ENCODE measurements around the gene THRB. TPM values are rescaled to one million over a fixed set of nuclear protein-coding genes. Genes with fewer than 3 reads are reported as not detected.

The THRB gene
- total RNA-seq, 1 donor from 2014 or later = 27.2 TPM

GRCh38 chr3:24518990-24519367 is 24.3 kb upstream of the THRB start:
- no peak for DNase-seq (ENCODE audit: low spot score)
- intact Hi-C loops (cut with DNase I) = no loop called here

GRCh38 chr3:24514119-24514518 is 19.5 kb upstream of the THRB start:
- intact Hi-C loops (cut with DNase I) = no loop called here
- no peak for DNase-seq (ENCODE audit: low spot score)

GRCh38 chr3:24513463-24513862 is 18.8 kb upstream of the THRB start:
- DNase-seq (ENCODE audit: low spot score) = no peak
- intact Hi-C loops (cut with DNase I) = no loop called here

- intact Hi-C loops (cut with DNase I) = no loop called here
- no peak for DNase-seq (ENCODE audit: low spot score)
Measured at GRCh38 chr3:24512564-24513197, 18.0 kb upstream of the THRB start.

- DNase-seq (ENCODE audit: low spot score) = no peak
- intact Hi-C loops (cut with DNase I) = no loop called here
Measured at GRCh38 chr3:24510030-24510648, 15.5 kb upstream of the THRB start.

- no peak for DNase-seq (ENCODE audit: low spot score)
- intact Hi-C loops (cut with DNase I) = no loop called here
Measured at GRCh38 chr3:24508423-24508839, 13.8 kb upstream of the THRB start.

DNA sequence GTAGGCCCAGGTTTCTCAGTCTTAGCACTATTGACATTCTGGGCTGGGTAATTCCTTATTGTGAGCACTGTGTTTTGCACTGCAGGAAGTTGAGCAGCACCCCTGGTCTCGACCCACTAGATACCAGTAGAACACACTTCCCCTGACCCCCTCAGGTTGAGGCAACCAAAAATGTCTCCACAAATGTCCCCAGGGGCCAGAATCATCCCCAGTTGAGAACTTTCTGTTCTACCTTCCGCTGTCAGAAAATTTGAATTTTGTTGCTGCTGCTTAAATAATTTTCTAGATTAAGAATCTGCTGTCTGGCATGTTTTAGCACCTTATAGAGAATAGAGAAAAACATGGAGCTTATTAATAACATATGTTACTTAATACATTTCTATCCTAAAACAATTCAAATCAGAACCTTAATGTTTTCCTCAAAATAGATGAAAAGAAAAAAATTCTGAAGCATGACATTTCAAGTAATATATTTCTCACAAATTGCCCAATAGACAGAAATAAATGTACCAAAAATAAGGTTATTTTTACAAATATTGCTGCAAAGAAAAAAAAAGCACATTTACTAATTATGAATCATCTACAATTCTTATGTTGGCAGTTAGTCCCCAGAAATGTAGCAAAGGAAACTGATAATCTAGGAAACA is 13.2 kb upstream of the THRB start:
- intact Hi-C loops (cut with DNase I) = no loop called here
- DNase-seq (ENCODE audit: low spot score) = no peak

DNA sequence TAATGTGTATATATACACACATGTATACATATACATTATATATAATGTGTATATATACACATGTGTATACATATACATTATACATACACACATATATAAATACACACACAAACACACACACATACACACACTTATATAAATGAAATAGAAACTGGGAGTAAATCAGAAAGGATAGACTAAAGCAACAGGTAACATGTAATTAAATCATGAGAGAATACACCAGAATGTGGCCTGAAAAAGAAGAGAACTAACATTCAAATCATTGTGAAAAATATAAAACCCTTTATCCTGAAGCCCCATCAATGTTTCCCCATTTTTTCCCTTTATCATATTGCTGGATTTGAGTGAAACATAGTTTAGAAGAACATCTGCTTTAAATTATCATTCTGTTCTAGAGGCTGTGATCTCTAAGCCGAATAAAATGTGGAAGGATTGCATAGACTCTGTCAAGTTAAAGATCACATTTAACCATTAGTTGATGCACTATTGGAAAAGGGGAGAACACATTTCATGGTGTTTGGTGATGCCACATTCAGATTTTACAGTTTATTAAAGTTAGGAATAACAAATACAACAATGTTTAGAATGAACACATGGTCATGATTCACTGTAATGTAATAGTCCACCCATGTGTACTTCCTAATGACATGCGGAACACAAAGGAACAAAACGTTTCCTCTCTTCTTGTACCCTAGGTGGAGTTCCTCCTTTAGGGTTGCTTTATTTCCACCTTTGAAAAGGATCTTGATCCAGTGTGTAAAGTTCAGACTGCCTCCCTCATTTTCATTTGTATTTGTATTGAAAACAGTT is 12.5 kb upstream of the THRB start:
- intact Hi-C loops (cut with DNase I) = no loop called here
- DNase-seq (ENCODE audit: low spot score) = no peak

DNA sequence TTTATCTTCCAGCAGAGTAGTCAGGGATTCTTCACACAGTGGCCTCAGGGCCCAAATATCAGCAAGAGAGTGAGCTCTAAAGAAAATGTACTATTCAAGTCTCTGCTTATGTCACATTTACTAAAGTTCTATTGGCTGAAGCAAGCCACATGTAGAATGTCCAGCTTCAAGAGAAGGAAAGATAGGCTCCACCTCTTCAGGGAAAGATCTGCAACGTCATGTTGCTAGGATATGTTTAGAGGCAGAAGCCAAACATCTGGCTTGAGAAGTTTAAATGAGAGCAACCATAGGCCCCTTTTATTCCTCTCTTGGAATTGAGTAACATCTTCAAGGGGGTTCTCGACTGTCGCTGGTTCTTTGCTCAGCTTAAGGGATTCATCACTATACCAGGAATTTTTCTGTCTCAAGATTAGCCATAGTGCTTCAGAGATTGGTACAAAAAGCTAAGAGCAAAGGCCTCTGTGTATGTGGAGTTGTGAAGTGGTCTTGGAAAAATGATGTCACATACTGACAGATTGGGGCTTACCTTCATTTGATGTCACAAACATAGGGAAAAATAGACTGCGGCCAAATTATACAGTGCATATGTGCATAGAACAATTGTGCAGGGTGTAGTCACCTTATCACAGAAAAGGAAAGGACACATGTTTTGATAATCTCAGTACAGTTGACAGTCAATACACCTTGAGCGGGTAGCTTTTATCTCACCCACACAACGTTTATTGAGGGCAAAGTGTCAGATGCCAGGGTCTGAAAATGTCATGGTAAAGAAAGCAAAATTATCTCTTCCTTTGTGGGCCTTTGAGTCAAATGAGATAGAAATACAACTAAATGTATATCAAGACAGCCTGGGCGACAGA is 11.3 kb upstream of the THRB start:
- DNase-seq (ENCODE audit: low spot score) = no peak
- intact Hi-C loops (cut with DNase I) = no loop called here

DNA sequence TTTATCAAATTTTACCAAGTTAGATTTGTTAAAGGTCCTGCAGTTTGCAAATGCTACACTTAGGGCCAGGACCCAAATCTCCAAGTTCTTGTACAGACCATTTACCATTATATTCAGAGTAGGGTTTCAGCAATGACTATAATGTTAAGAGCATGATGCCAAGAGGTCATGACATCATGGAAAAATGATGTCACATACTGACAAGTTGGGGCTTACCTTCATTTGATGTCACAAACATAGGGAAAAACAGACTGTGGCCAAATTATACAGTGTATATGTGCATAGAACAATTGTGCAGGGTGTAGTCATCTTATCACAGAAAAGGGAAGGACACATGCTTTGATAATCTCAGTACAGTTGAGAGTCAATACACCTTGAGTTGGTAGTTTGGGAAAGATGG is 10.1 kb upstream of the THRB start:
- intact Hi-C loops (cut with DNase I) = no loop called here
- no peak for DNase-seq (ENCODE audit: low spot score)

DNA sequence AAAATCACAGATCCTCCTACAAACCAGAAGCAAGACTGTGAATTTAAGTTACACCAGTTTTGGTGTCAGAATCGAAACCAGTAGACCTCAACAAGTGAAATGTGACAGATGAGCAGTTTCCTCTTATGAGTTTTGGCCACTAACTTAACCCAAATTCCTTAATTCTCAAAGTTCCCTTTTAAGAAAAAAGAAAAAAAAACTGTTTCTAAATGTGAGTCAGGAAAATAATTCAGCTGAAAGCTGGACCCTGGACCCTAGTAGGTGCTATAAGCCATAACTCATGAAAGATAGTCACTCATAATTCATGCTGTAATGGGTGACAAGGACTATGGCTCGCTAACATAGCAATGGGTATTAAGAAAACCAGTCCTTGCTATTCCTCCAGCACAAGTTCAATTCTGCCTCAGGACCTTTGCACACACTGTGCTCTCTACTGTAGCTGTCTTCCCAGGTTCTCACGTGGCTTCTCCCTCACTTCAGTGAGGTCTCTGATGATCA is 9.0 kb upstream of the THRB start:
- DNase-seq (ENCODE audit: low spot score) = no peak
- intact Hi-C loops (cut with DNase I) = no loop called here

- intact Hi-C loops (cut with DNase I) = no loop called here
Measured at GRCh38 chr3:24502690-24503089, 8.0 kb upstream of the THRB start.

GRCh38 chr3:24500806-24501205 is 6.2 kb upstream of the THRB start:
- intact Hi-C loops (cut with DNase I) = no loop called here

More at GRCh38 chr3:24502690-24503089, 8.0 kb upstream of the THRB start:
- no peak for DNase-seq (ENCODE audit: low spot score)

DNA sequence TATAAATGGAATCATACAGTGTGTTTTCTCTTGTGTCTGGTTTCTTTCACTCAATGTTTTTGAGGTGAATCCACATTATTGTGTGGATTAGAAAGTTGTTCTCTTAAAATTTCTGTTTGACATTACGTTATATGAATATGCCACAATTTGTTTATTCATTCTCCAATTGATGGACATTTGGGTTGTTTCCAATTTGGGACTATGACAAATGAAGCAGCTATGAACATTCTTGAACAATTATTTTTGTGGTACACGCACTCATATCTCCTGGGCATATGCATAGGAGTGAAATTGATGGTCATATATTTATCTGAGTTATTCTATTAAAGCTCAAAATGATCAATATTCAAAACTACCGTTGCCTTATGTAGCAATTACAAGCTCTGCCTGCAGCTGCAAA is 5.3 kb upstream of the THRB start:
- DNase-seq (ENCODE audit: low spot score) = no peak
- intact Hi-C loops (cut with DNase I) = no loop called here

More at GRCh38 chr3:24500806-24501205, 6.2 kb upstream of the THRB start:
- no peak for DNase-seq (ENCODE audit: low spot score)

DNA sequence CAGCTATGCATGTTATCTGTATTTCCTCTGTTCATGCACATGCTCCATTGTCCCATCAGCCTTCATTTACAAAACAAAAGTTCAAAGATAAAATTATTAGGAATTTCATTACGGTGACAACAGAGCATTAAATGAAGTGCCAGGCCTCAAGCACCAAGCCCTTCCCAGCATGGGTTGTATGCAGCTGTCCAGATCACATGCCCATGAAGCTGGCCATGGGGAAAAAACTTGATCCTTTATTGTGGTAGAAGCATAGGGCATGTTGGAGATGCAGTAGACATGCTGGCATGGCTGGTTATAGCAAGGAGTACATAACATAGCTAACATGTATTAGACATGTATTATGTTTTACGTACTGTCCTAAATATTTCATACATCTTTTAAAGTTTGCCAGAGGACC is 4.1 kb upstream of the THRB start:
- intact Hi-C loops (cut with DNase I) = no loop called here
- no peak for DNase-seq (ENCODE audit: low spot score)

DNA sequence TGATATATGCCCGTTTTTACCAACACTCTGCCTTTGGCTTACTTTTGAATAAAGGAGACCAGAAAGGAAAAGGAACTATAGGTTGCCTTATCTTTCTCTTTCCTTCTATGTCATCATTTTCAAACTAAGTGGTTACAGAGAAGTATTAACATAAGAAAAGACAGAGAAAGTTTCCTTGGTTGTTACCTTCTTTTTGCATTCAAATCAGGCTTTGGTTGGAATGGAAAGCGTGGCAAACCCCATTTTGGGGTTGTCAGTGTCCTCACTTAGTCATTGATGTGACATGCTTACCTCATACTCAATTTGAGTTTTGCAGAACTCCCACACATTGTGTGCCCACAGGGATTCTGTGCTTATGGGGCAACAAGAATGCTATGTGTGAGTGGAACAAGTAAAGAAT is 3.7 kb upstream of the THRB start:
- intact Hi-C loops (cut with DNase I) = no loop called here
- DNase-seq (ENCODE audit: low spot score) = no peak

- no peak for DNase-seq (ENCODE audit: low spot score)
- intact Hi-C loops (cut with DNase I) = no loop called here
Measured at GRCh38 chr3:24497942-24498341, 3.3 kb upstream of the THRB start.

DNA sequence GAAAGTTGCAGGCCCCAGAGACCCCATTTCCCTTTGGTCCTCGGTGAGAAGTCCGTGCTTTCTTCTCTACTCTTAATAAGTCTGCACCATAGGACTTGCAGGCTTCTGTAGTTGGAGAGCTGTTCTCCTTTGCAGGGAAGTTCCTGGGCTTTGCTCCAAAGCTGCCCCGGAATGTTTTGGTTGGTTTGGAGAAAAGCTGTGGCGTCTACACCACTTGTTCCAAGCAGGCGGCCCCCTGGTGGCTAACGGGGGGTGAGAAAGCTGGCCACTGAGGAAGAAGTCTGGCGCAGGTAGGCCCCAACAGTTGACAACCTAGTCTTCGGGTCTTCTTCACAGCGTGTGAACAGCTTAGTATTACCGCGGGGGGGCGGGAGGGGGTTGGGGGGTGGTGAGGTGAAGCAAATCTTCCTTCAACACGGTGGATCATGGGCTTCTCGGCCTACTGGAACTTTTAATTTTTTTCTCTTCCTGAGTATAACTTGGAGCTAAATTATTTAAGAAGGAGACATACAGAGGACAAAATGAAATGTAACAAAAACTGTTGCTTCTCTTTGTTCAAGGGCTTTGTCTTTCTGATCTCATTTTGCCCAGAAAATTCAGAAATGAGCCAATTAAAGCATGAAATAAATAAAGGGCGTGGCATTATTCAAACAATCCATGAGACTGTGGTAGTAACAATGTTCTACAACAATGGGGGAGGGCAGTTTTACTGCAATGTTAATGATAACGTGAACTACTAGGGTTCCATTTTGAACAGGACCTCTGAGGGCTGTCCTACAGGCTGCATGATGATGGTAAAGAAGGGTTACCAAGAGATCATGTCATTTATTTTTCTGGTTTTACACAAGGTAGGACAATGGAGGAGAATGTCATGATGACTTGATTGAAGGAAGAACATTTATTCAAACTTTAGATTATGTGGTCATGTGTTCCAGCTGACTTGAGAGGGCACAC is 2.2 kb upstream of the THRB start:
- peak; percentile 79 for DNase-seq (ENCODE audit: low spot score)
- intact Hi-C loops (cut with DNase I) = no loop called here
